SK-N-SH (cell line): Measurements from ENCODE around the gene FSIP1.

ENCODE experiments used
- EP300 ChIP-seq, 2 experiments: IDR thresholded peaks; 2 replicates each; pipeline versions ENCODE4 v1.4.0 to v1.6.1; 2012; ENCODE audit warnings: borderline replicate concordance in 1 of 2, low read depth in 1 of 2, low read length in 1 of 2
- FOXJ3 ChIP-seq: sonication (generic); formaldehyde crosslinking; IDR thresholded peaks from 2 replicates; pipeline ENCODE4 v1.5.1; 2020; ENCODE audit warnings: mild to moderate bottlenecking, missing genetic modification reagents
- MXI1 ChIP-seq: IDR thresholded peaks from 2 replicates; pipeline ENCODE4 v1.6.1; 2012; ENCODE audit warnings: mild to moderate bottlenecking, low read depth, low read length, improper control_type of control experiment
- POLR2AphosphoS5 ChIP-seq: IDR thresholded peaks from 2 replicates; pipeline ENCODE4 v1.6.1; 2012; ENCODE audit warnings: low read depth, low read length
- RAD21 ChIP-seq: IDR thresholded peaks from 2 replicates; pipeline ENCODE4 v1.6.1; 2012; ENCODE audit warnings: mild to moderate bottlenecking, low read length
- SIN3A ChIP-seq: IDR thresholded peaks from 2 replicates; pipeline ENCODE4 v1.6.1; 2012; ENCODE audit warnings: low read depth, mild to moderate bottlenecking, low read length, moderate library complexity, borderline replicate concordance
- TAF1 ChIP-seq: IDR thresholded peaks from 2 replicates; pipeline ENCODE4 v1.6.1; 2012; ENCODE audit warnings: low read depth, mild to moderate bottlenecking, low read length, moderate library complexity, borderline replicate concordance
- TF ChIP-seq, protein P1 (sequence below): fragments of 200-600 bp; sonication (generic); IDR thresholded peaks from 2 replicates; pipeline ENCODE4 v1.6.1; 2017; ENCODE audit warnings: antibody characterized with exemption, mild to moderate bottlenecking, moderate library complexity

DNA sequence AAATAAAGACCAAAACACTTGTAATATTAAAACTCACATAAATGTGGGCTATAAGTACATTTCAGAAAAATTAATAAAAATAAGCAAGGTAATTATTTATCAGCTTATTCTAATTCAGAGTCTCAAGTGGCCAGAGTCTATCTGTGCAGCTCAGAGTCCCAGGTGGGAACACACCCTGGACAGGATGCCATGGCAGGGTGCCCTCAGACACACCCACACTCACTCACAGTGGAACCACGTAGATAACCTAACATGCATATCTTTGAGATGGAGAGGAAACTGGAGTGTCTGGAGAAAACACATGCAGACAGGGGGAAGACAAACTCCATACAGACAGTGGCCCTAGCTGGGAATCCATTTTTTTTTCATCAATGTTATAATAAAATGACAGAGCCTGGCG is 37.2 kb downstream of the FSIP1 start:
- TF ChIP-seq, protein P1, sequence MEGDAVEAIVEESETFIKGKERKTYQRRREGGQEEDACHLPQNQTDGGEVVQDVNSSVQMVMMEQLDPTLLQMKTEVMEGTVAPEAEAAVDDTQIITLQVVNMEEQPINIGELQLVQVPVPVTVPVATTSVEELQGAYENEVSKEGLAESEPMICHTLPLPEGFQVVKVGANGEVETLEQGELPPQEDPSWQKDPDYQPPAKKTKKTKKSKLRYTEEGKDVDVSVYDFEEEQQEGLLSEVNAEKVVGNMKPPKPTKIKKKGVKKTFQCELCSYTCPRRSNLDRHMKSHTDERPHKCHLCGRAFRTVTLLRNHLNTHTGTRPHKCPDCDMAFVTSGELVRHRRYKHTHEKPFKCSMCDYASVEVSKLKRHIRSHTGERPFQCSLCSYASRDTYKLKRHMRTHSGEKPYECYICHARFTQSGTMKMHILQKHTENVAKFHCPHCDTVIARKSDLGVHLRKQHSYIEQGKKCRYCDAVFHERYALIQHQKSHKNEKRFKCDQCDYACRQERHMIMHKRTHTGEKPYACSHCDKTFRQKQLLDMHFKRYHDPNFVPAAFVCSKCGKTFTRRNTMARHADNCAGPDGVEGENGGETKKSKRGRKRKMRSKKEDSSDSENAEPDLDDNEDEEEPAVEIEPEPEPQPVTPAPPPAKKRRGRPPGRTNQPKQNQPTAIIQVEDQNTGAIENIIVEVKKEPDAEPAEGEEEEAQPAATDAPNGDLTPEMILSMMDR, result no peak
- TF ChIP-seq MXI1 (no peak), EP300 (IDR thresholded peaks at IDR 0.05; ENCODE audit: borderline replicate concordance in 1 of 2, low read depth in 1 of 2, low read length in 1 of 2) (no peak), SIN3A (no peak), TAF1 (no peak), RAD21 (no peak), FOXJ3 (CRISPR knock-in tag) (no peak), POLR2AphosphoS5 (no peak)
